Uterus (tissue), 4 donors: ENCODE data around the gene PANK2. TPM values are rescaled to one million over a fixed set of nuclear protein-coding genes. Genes with fewer than 3 reads are reported as not detected.

Experiments
- DNase-seq, 2 donors: peaks; one replicate each; pipeline ENCODE4 v3.0.0-alpha.2; 2019 to 2020
- H3K27ac ChIP-seq, 2 donors: fragments of 200-600 bp; sonication (generic); 1 replicate in 1 of 2; 2 replicates in 1 of 2; pipeline ENCODE4 v1.5.1; 2016 to 2018
- H3K27me3 ChIP-seq, 2 donors: fragments of 200-600 bp; sonication (generic); one replicate each; pipeline ENCODE4 v1.5.1; 2018 to 2019; ENCODE audit warnings: control low read depth in 1 of 2
- H3K36me3 ChIP-seq, 2 donors: fragments of 200-600 bp; sonication (generic); one replicate each; pipeline ENCODE4 v1.5.1; 2019; ENCODE audit warnings: control low read depth in 1 of 2
- H3K4me1 ChIP-seq, 2 donors: fragments of 200-600 bp; sonication (generic); one replicate each; pipeline ENCODE4 v1.5.1; 2018 to 2019; ENCODE audit warnings: control low read depth in 1 of 2
- H3K4me3 ChIP-seq, 2 donors: fragments of 200-600 bp; sonication (generic); 1 replicate in 1 of 2; 2 replicates in 1 of 2; pipeline ENCODE4 v1.5.1; 2018 to 2019; ENCODE audit warnings: mild to moderate bottlenecking in 1 of 2
- H3K9me3 ChIP-seq, 2 donors: fragments of 200-600 bp; sonication (generic); one replicate each; pipeline ENCODE4 v1.5.1; 2019; ENCODE audit warnings: control low read depth in 1 of 2
- CTCF ChIP-seq, 4 experiments: fragments of 200-600 bp in 2 of 4; fragments of 450-650 bp in 2 of 4; sonication (generic) in 2 of 4; IDR thresholded peaks; one replicate each; pipeline ENCODE4 v1.5.1; 2016 to 2019; ENCODE audit warnings: antibody characterized with exemption in 4 of 4, mild to moderate bottlenecking in 2 of 4, moderate library complexity in 1 of 4
- POLR2A ChIP-seq, 2 donors: fragments of 450-650 bp; IDR thresholded peaks; one replicate each; pipeline ENCODE4 v1.6.1; 2016; ENCODE audit warnings: antibody characterized with exemption in 2 of 2, mild to moderate bottlenecking in 1 of 2, moderate library complexity in 1 of 2
- intact Hi-C: fragments of 100-400 bp; cut with DNase I; formaldehyde crosslinking; loops from one replicate; pipeline ENCODE4 v1.15.1; 2023; ENCODE audit warnings: low total_unique reads
- total RNA-seq, 4 donors: library from RNA; depleted of rRNA in 3 of 4; stranded (reverse); fragments of >200 nt in 3 of 4; gene quantifications; one replicate each; pipeline versions ENCODE4 v1.1.0 to v1.2.4, GENCODE V29; 2014 to 2023
- donor health status: DM: yes; HTN: yes; CAD: no.

Gene PANK2
- total RNA-seq, 4 donors from 2014 or later: 18.2 to 82.0 (median 53.5) TPM

- intact Hi-C loops: no loop called here
- H3K9me3 ChIP-seq: no peaks in the 10 kb centered on the region
- TF ChIP-seq POLR2A (IDR thresholded peaks at IDR 0.05): no peak
- no peak for TF ChIP-seq CTCF (IDR thresholded peaks at IDR 0.05)
- H3K36me3 ChIP-seq: peaks cover 0 to 1% of the 10 kb centered on the region in 2 donors
- no peaks in the 10 kb centered on the region for H3K4me1 ChIP-seq
- H3K4me3 ChIP-seq: no peak overlapping the region
- H3K27me3 ChIP-seq: no peaks in the 10 kb centered on the region
- no peak overlapping the region for H3K27ac ChIP-seq
- DNase-seq: no peak
Observed at GRCh38 chr20:3865152-3865886, 23.9 kb upstream of the PANK2 start.

GRCh38 chr20:3865887-3866407 is 23.2 kb upstream of the PANK2 start:
- H3K36me3 ChIP-seq: peaks cover 0 to 1% of the 10 kb centered on the region in 2 donors
- no peak overlapping the region for H3K27ac ChIP-seq

GRCh38 chr20:3866464-3866863 is 22.7 kb upstream of the PANK2 start:
- Histone ChIP-seq H3K4me1 (no peaks in the 10 kb centered on the region), H3K27me3 (no peaks in the 10 kb centered on the region), H3K27ac (no peak overlapping the region), H3K4me3 (no peak overlapping the region), H3K36me3 (peaks cover 0 to 1% of the 10 kb centered on the region in 2 donors), H3K9me3 (no peaks in the 10 kb centered on the region)
- intact Hi-C loops: no loop called here
- no peak for DNase-seq
- no peak for TF ChIP-seq POLR2A (IDR thresholded peaks at IDR 0.05)
- no peak for TF ChIP-seq CTCF (IDR thresholded peaks at IDR 0.05)

More at GRCh38 chr20:3865887-3866407, 23.2 kb upstream of the PANK2 start:
- no peak for DNase-seq
- Histone ChIP-seq H3K27me3 (no peaks in the 10 kb centered on the region), H3K4me3 (no peak overlapping the region), H3K4me1 (no peaks in the 10 kb centered on the region), H3K9me3 (no peaks in the 10 kb centered on the region)
- intact Hi-C loops: no loop called here
- TF ChIP-seq POLR2A (IDR thresholded peaks at IDR 0.05) (no peak), CTCF (IDR thresholded peaks at IDR 0.05) (no peak)

- H3K27me3 ChIP-seq: no peaks in the 10 kb centered on the region
- no peak overlapping the region for H3K4me3 ChIP-seq
- intact Hi-C loops: no loop called here
- no peaks in the 10 kb centered on the region for H3K4me1 ChIP-seq
- H3K36me3 ChIP-seq: no peaks in the 10 kb centered on the region
- no peak for DNase-seq
- TF ChIP-seq CTCF (IDR thresholded peaks at IDR 0.05): no peak
- H3K27ac ChIP-seq: no peak overlapping the region
- no peaks in the 10 kb centered on the region for H3K9me3 ChIP-seq
Observed at GRCh38 chr20:3867802-3868201, 21.4 kb upstream of the PANK2 start.

- no peaks in the 10 kb centered on the region for H3K27me3 ChIP-seq
- H3K36me3 ChIP-seq: no peaks in the 10 kb centered on the region
- DNase-seq: no peak
- TF ChIP-seq CTCF (IDR thresholded peaks at IDR 0.05): no peak
- TF ChIP-seq POLR2A (IDR thresholded peaks at IDR 0.05): no peak
- H3K4me1 ChIP-seq: no peaks in the 10 kb centered on the region
- intact Hi-C loops: no loop called here
- no peaks in the 10 kb centered on the region for H3K9me3 ChIP-seq
- no peak overlapping the region for H3K27ac ChIP-seq
- H3K4me3 ChIP-seq: no peak overlapping the region
Observed at GRCh38 chr20:3869839-3870634, 19.1 kb upstream of the PANK2 start.
